Right forelimb (tissue), 1 donor: Measurements from ENCODE around the gene MAGI1.
"Not testable (repeated sequence)": the region's sequence is repeated elsewhere in the genome, so short reads cannot be mapped to it uniquely, and the experiment has no call there.

Experiments
- DNase-seq: peaks from one replicate; pipeline ENCODE4 v3.0.0-alpha.2; 2018

MAGI1 gene

GRCh38 chr3:65576966-65577365, 461.8 kb downstream of the MAGI1 start:
- DNase-seq = no peak

DNA sequence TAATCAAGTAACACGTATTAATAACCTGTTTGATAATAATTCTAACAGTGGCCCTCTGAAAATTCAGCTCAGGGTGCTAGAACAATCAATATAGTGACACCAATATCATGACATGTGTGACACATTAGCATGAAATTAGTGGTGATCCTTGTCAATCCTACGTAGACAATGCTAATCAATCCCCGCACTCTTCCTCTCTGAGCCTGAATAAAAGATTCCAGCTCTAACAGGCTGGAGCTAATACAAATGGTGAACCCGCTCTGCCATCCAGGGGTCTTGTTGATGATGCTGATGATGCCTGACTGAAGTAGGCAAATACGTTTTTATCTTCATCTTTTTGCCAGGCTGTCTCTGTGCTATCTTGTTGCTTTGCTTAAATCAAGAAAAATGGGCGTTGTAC, 462.5 kb downstream of the MAGI1 start:
- DNase-seq = no peak

DNA sequence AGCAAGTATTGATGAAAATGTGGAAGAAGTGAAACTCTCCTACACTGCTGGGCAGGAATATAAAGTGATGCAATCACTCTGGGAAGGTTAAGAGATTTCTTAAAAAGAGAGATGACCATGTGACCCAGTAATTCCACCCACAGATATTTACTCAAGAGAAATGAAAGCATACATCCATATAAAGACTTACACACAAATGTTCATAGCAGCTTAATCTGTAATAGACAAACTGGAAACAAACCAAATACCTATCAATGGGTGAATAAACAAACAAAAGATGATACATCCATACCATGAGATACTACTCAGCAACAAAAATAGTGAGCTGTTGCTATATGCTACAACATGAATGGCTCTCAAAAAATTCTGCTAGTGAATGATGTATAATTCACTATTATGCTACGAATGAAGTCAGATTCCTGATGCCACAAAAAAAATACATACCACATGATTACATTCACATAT, 463.3 kb downstream of the MAGI1 start:
- no peak for DNase-seq

DNA sequence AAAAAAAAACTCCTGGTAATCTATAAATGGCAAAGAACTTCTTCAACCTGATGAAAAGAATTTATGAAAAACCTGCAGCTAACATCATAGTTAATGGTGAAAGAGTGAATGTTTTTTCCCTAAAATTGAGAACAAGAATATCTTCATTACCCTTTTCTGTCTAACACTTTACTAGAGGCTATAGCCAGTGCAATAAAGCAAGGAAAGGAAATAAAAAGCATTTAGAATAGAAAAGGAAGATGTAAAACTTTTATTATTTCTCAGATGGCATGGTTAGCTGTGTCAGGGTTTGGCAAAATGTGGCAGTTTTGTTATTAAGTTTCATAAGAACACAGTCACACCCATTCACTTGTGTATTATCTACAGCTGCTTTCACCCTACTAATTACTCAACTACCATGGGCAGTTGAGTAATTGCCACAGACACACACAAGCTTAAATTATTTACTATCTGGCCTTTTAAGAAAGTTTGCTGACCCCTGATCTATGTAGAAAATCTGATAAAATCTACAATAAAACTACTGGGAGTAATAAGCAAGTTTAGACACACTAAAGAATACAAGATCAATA, 465.1 kb downstream of the MAGI1 start:
- no peak for DNase-seq

GRCh38 chr3:65572175-65572777, 466.4 kb downstream of the MAGI1 start:
- DNase-seq = no peak

DNA sequence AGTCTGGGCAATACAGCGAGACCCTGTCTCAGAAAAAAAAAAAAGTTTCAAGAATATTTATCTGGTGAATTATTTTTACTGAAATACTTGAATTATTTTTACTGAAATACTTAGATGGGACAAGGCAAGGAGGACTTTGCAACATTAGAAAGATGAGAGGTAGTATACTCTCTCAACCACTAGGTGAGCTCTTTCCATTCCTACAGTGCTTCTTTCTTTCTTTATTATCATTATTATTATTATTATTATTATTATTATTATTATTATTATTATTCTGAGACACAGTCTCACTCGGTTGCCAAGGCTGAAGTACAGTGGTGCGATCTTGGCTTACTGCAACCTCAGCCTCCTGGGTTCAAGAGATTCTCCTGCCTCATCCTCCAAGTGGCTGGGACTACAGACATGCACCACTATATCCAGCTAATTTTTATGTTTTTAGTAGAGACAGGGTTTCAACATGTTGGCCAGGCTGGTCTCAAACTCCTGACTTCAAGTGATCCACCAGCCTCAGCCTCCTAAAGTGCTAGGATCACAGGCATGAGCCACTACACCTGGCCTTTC, 468.8 kb downstream of the MAGI1 start:
- no peak for DNase-seq

GRCh38 chr3:65569129-65569528, 469.6 kb downstream of the MAGI1 start:
- no peak for DNase-seq

DNA sequence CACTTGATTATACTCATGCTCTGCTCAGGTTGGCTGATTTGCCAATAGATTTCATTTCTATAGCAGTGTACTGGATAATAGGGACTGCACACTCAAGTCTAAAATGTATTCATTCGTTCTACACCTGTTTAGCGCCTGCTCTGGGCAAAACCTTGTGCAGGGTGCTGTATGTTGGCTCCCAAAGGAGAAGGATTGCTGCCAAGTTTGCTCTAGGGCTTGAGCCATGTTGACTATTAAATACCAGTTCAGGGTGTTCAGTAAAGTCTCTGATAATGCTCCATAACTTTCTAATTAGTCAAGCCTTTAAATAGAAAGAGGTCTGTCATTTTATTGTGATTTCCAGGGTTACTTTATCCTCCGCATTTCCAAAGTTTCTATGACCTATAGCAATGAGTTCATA, 470.2 kb downstream of the MAGI1 start:
- no peak for DNase-seq

- not testable (repeated sequence) for DNase-seq
Measured at GRCh38 chr3:65565744-65566143, 473.0 kb downstream of the MAGI1 start.

DNA sequence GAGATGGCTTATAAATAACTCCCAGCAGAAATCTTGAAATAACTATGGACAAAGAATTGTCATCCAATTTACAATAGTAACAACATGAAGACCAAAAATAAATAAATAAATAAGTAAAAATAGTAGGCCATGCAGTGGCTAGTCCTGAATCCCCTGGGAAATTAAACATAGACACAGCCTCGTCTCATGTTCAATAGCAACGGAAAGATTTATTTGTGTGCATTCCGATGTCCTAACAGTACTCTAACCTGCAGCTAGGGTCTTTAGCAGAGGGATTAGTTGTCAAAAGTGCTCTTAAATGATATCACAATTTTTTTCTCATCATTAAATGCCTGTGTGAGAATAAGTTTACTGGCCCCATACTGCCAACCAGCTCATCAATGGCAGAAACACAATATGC, 474.2 kb downstream of the MAGI1 start:
- no peak for DNase-seq

DNA sequence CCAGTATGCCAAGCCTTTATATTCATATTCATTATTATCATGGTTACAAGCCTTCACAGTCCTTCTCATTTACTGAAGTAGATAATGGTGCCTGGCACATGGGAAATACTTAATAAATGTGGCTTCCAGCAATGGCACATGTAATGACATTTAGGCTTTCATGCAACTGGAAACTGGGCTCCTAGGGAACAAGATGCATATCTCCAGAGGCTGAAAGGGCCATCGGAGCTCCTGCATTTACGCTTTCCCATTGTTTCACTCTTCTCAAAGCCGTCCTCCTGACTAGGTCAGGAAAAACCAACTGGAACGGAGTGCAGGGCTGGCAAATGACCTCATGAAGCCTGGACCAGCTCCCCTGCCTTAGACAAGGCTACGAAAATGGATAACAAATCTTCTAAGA, 474.9 kb downstream of the MAGI1 start:
- DNase-seq = no peak

- DNase-seq = no peak
Measured at GRCh38 chr3:65562447-65562846, 476.3 kb downstream of the MAGI1 start.

DNA sequence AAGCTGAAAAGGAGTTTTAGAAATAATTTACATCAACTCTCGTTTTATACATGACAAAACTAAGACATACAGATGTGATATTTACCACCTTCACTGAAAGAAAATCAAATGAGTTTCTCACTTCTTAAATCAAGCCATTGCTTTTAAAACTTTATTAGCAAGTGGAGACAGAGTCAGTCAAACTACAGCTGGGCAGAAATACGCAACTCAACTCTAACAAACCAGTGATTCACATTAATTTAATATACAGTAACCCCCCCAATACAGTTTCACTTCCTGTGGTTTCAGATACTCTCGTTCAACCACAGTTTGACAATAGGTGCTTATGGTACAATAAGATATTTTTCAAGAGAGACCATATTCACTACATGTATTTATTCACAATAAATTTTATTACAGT, 477.1 kb downstream of the MAGI1 start:
- no peak for DNase-seq

DNA sequence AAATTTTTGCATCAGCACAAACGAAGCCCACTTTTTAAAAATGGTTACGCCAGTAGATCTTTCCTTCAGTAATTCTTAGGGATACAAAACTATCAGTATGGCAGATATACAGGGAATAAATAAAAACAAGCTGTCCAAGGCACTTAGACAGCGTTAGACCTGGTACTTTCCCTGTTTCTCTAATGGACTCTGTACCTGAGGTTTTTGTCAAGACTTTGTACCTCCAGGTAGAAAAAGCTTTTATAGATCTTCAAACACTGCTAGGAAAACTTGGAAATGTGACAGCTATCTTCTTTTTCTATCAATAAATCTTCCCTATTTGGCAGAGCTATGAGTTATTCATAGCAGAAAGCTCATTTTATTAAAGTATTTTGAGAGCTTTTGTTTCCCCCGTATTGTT, 477.8 kb downstream of the MAGI1 start:
- no peak for DNase-seq

DNA sequence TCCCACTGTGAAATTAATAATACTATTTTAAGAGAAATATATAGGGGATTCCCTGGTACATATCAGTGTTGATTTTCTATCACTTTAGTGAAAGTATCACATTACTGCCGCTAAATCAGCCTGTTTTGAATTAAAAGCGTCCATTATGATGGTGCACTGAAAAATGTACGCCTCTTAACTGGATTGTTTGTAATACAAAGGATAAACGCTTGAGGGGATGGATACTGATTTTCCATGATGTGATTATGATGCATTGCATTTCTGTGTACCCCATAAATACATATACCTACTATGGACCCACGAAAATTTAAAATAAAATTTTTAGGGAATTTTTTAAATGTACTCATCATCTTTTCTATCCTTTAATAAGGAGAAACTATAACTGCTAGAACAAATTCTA, 478.6 kb downstream of the MAGI1 start:
- DNase-seq = no peak

DNA sequence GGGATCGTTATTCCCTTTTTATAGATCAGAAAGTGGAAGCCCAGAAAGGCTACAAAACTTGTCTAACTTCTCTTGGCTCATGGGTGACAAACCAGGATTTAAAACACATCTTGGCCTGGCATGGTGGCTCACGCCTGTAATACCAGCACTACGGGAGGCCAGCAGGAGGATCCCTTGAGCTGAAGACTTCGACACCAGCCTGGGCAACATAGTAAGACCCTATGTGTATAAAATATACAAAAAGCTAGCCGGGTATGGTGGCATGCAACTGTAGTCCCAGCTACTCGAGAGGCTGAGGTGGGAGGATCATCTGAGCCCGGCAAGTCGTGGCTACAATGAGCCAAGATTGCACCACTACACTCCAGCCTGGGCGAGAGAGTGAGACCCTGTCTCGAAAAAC, 479.1 kb downstream of the MAGI1 start:
- DNase-seq = no peak

- no peak for DNase-seq
Measured at GRCh38 chr3:65558826-65559225, 479.9 kb downstream of the MAGI1 start.

- DNase-seq = no peak
Measured at GRCh38 chr3:65557899-65558564, 480.7 kb downstream of the MAGI1 start.

GRCh38 chr3:65556934-65557577, 481.7 kb downstream of the MAGI1 start:
- no peak for DNase-seq

- DNase-seq = no peak
Measured at GRCh38 chr3:65552434-65552833, 486.3 kb downstream of the MAGI1 start.

- no peak for DNase-seq
Measured at GRCh38 chr3:65551945-65552344, 486.8 kb downstream of the MAGI1 start.

- no peak for DNase-seq
Measured at GRCh38 chr3:65550137-65550536, 488.6 kb downstream of the MAGI1 start.

DNA sequence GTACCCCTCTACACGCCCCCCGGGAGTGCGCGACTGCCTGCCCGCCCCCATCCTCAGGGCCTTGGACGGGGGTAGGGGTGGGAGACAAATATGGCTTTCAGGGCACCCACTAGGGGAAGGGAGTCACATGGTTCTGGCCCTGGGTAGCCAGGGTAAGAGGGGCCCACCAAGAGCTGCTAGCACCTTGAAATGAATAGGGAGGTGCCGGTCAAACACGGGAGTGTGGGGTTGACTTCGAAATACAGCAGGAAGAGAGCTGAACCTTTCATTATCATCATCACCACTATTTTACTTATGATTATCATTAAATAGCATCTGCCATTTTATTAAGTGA, 489.1 kb downstream of the MAGI1 start:
- no peak for DNase-seq
